ENCODE measurements around the gene DBI. TPM values are rescaled to one million over a fixed set of nuclear protein-coding genes. Genes with fewer than 3 reads are reported as not detected.
"Not testable (repeated sequence)": the region's sequence is repeated elsewhere in the genome, so short reads cannot be mapped to it uniquely, and the experiment has no call there.

DBI gene
- total RNA-seq, 1 experiment from 2014 or later: 328 TPM

GRCh38 chr2:119402645-119403560 is 36.1 kb downstream of the DBI start:
- Histone ChIP-seq H3K36me3 (no peaks in the 10 kb centered on the region), H3K27ac (no peak overlapping the region), H3K27me3 (no peaks in the 10 kb centered on the region), H3K9me3 (replicated peaks) (no peaks in the 10 kb centered on the region), H3K4me3 (no peak overlapping the region), H3K4me1 (no peaks in the 10 kb centered on the region)
- no peak for DNase-seq

- not testable (repeated sequence) for H3K9me3 ChIP-seq (replicated peaks); H3K27me3 ChIP-seq; H3K4me1 ChIP-seq; DNase-seq; H3K4me3 ChIP-seq; H3K36me3 ChIP-seq; H3K27ac ChIP-seq
These were observed 36.8 kb downstream of the DBI start for GRCh38 chr2:119403618-119404017.

GRCh38 chr2:119405151-119405550 is 38.4 kb downstream of the DBI start:
- DNase-seq: no peak
- H3K27me3 ChIP-seq: no peaks in the 10 kb centered on the region
- H3K9me3 ChIP-seq (replicated peaks): no peaks in the 10 kb centered on the region
- H3K36me3 ChIP-seq: no peaks in the 10 kb centered on the region
- H3K4me1 ChIP-seq: no peaks in the 10 kb centered on the region
- no peak overlapping the region for H3K4me3 ChIP-seq
- no peak overlapping the region for H3K27ac ChIP-seq

GRCh38 chr2:119407430-119408220 is 40.8 kb downstream of the DBI start:
- H3K9me3 ChIP-seq (replicated peaks): no peaks in the 10 kb centered on the region

GRCh38 chr2:119408221-119408619 is 41.4 kb downstream of the DBI start:
- no peak for DNase-seq
- Histone ChIP-seq H3K27me3 (no peaks in the 10 kb centered on the region), H3K4me1 (no peaks in the 10 kb centered on the region), H3K9me3 (replicated peaks) (no peaks in the 10 kb centered on the region), H3K27ac (no peak overlapping the region), H3K36me3 (no peaks in the 10 kb centered on the region), H3K4me3 (no peak overlapping the region)

More at GRCh38 chr2:119407430-119408220, 40.8 kb downstream of the DBI start:
- Histone ChIP-seq H3K4me1 (no peaks in the 10 kb centered on the region), H3K4me3 (no peak overlapping the region), H3K27me3 (no peaks in the 10 kb centered on the region), H3K27ac (no peak overlapping the region), H3K36me3 (no peaks in the 10 kb centered on the region)
- peak; percentile 40 to 82 for DNase-seq

GRCh38 chr2:119409506-119409905 is 42.7 kb downstream of the DBI start:
- H3K27ac ChIP-seq: no peak overlapping the region
- no peaks in the 10 kb centered on the region for H3K36me3 ChIP-seq
- no peaks in the 10 kb centered on the region for H3K9me3 ChIP-seq (replicated peaks)
- H3K4me3 ChIP-seq: no peak overlapping the region
- DNase-seq: no peak
- H3K4me1 ChIP-seq: no peaks in the 10 kb centered on the region
- H3K27me3 ChIP-seq: no peaks in the 10 kb centered on the region

GRCh38 chr2:119414894-119415293 is 48.1 kb downstream of the DBI start:
- Histone ChIP-seq H3K9me3 (replicated peaks) (no peaks in the 10 kb centered on the region), H3K27me3 (no peaks in the 10 kb centered on the region), H3K27ac (no peak overlapping the region), H3K36me3 (no peaks in the 10 kb centered on the region), H3K4me1 (no peaks in the 10 kb centered on the region), H3K4me3 (no peak overlapping the region)
- DNase-seq: no peak

- Histone ChIP-seq H3K27ac (no peak overlapping the region), H3K27me3 (no peaks in the 10 kb centered on the region)
- DNase-seq: no peak
These were observed 48.9 kb downstream of the DBI start for GRCh38 chr2:119415630-119416029.

GRCh38 chr2:119416299-119416923 is 49.6 kb downstream of the DBI start:
- H3K4me3 ChIP-seq: no peak overlapping the region
- DNase-seq: no peak
- no peaks in the 10 kb centered on the region for H3K9me3 ChIP-seq (replicated peaks)
- H3K36me3 ChIP-seq: no peaks in the 10 kb centered on the region
- H3K27ac ChIP-seq: no peak overlapping the region
- H3K27me3 ChIP-seq: no peaks in the 10 kb centered on the region
- no peaks in the 10 kb centered on the region for H3K4me1 ChIP-seq

More at GRCh38 chr2:119415630-119416029, 48.9 kb downstream of the DBI start:
- Histone ChIP-seq H3K4me1 (no peaks in the 10 kb centered on the region), H3K9me3 (replicated peaks) (no peaks in the 10 kb centered on the region), H3K4me3 (no peak overlapping the region), H3K36me3 (no peaks in the 10 kb centered on the region)

GRCh38 chr2:119417908-119418307 is 51.1 kb downstream of the DBI start:
- no peaks in the 10 kb centered on the region for H3K9me3 ChIP-seq (replicated peaks)
- H3K4me1 ChIP-seq: no peaks in the 10 kb centered on the region
- H3K27me3 ChIP-seq: no peaks in the 10 kb centered on the region
- DNase-seq: no peak
- no peak overlapping the region for H3K4me3 ChIP-seq
- no peaks in the 10 kb centered on the region for H3K36me3 ChIP-seq
- H3K27ac ChIP-seq: no peak overlapping the region

GRCh38 chr2:119419065-119419464 is 52.3 kb downstream of the DBI start:
- no peak for DNase-seq
- H3K4me3 ChIP-seq: no peak overlapping the region
- no peak overlapping the region for H3K27ac ChIP-seq
- no peaks in the 10 kb centered on the region for H3K4me1 ChIP-seq
- no peaks in the 10 kb centered on the region for H3K27me3 ChIP-seq
- H3K36me3 ChIP-seq: no peaks in the 10 kb centered on the region
- no peaks in the 10 kb centered on the region for H3K9me3 ChIP-seq (replicated peaks)

GRCh38 chr2:119419803-119420508 is 53.2 kb downstream of the DBI start:
- no peaks in the 10 kb centered on the region for H3K36me3 ChIP-seq
- DNase-seq: no peak
- H3K27me3 ChIP-seq: no peaks in the 10 kb centered on the region
- H3K4me1 ChIP-seq: no peaks in the 10 kb centered on the region
- no peaks in the 10 kb centered on the region for H3K9me3 ChIP-seq (replicated peaks)
- no peak overlapping the region for H3K27ac ChIP-seq
- H3K4me3 ChIP-seq: no peak overlapping the region

- no peak overlapping the region for H3K27ac ChIP-seq
- DNase-seq: no peak
- H3K27me3 ChIP-seq: 0 out of 2 replicates have a peak, but pooled peaks cover 4% of the 10 kb centered on the region
- no peaks in the 10 kb centered on the region for H3K4me1 ChIP-seq
- no peaks in the 10 kb centered on the region for H3K9me3 ChIP-seq (replicated peaks)
- no peak overlapping the region for H3K4me3 ChIP-seq
- H3K36me3 ChIP-seq: no peaks in the 10 kb centered on the region
These were observed 54.5 kb downstream of the DBI start for GRCh38 chr2:119421304-119421703.

GRCh38 chr2:119421741-119422140 is 55.0 kb downstream of the DBI start:
- no peak overlapping the region for H3K27ac ChIP-seq
- no peaks in the 10 kb centered on the region for H3K36me3 ChIP-seq
- no peak for DNase-seq
- 0 out of 2 replicates have a peak, but pooled peaks cover 8% of the 10 kb centered on the region for H3K27me3 ChIP-seq
- no peaks in the 10 kb centered on the region for H3K4me1 ChIP-seq
- H3K9me3 ChIP-seq (replicated peaks): no peaks in the 10 kb centered on the region
- H3K4me3 ChIP-seq: no peak overlapping the region

Measured in SJCRH30 (cell line).